ENCODE results near the gene ANKZF1. TPM values are rescaled to one million over a fixed set of nuclear protein-coding genes. Genes with fewer than 3 reads are reported as not detected.
A peak's percentile ranks its signal among the peaks of the same experiment; 100 is the strongest.

The ANKZF1 gene
- total and polyA plus RNA-seq, 10 of the 15 experiments (the other 5 are each of a cell fraction or from before 2014, with no cell fraction given): 3.1 to 104 (median 35.0) TPM

- no peak for TF ChIP-seq E2F4 (IDR thresholded peaks at IDR 0.05; ENCODE audit: low read depth, low read length)
- TF ChIP-seq DPF2 (IDR thresholded peaks at IDR 0.05): peak; percentile 90
- peak; percentile 87 for TF ChIP-seq ZNF687 (IDR thresholded peaks at IDR 0.05)
- TF ChIP-seq ZBTB11 (CRISPR knock-in tag; IDR thresholded peaks at IDR 0.05): no peak
- peak; percentile 91 for TF ChIP-seq POLR2A (IDR thresholded peaks at IDR 0.05; ENCODE audit: low read depth, low read length)
- peak; percentile 72 to 83; a peak in 3 of 4 replicates for TF ChIP-seq EP300 (IDR thresholded peaks at IDR 0.05; ENCODE audit: borderline replicate concordance in 1 of 2, control insufficient read depth in 1 of 2, low read depth in 2 of 2, low read length in 2 of 2)
- TF ChIP-seq SUZ12 (IDR thresholded peaks at IDR 0.05; ENCODE audit: unreplicated experiment): no peak
- TF ChIP-seq NFXL1 (IDR thresholded peaks at IDR 0.05; ENCODE audit: borderline replicate concordance): peak; percentile 47; the same call in 1 of the 2 replicates
- TF ChIP-seq ZBTB40 (IDR thresholded peaks at IDR 0.05; ENCODE audit: borderline replicate concordance): no peak
- no peak for TF ChIP-seq MTA3 (IDR thresholded peaks at IDR 0.05; ENCODE audit: borderline replicate concordance, low read length)
- peak; percentile 59; the same call in 1 of the 2 replicates for TF ChIP-seq RFX5 (IDR thresholded peaks at IDR 0.05; ENCODE audit: low read depth, low read length)
- TF ChIP-seq NKRF (conservative IDR thresholded peaks at IDR 0.05): peak; percentile 93
- no peak for TF ChIP-seq EZH2 (IDR thresholded peaks at IDR 0.05; ENCODE audit: borderline replicate concordance, control insufficient read depth, low read depth, low read length)
Measured at GRCh38 chr2:219279151-219279915, 49.7 kb downstream of the ANKZF1 start, which contains the start of gene DNAJB2 (continued).
